ENCODE measurements around the gene RUVBL2.

Gene RUVBL2

GRCh38 chr19:48965040-48965805 lies 28.5 kb upstream of the RUVBL2 start, which contains the start of gene FTL (continued):
- TF ChIP-seq ZNF48 (tag by site-specific recombination; IDR thresholded peaks at IDR 0.05) (no peak), PRDM1 (tag by site-specific recombination; IDR thresholded peaks at IDR 0.05) (no peak), ZNF202 (tag by site-specific recombination; IDR thresholded peaks at IDR 0.05; ENCODE audit: borderline replicate concordance) (no peak), HIC1 (tag by site-specific recombination; IDR thresholded peaks at IDR 0.05) (no peak), TSHZ1 (tag by site-specific recombination; IDR thresholded peaks at IDR 0.05; ENCODE audit: borderline replicate concordance) (peak; percentile 22; the same call in 1 of the 2 replicates), ZNF561 (tag by site-specific recombination; IDR thresholded peaks at IDR 0.05; ENCODE audit: borderline replicate concordance) (peak; percentile 24; the same call in 1 of the 2 replicates), ZNF280D (tag by site-specific recombination; IDR thresholded peaks at IDR 0.05) (0 out of 2 replicates have a peak, but pooled peaks have one; percentile 11), ZNF677 (tag by site-specific recombination; IDR thresholded peaks at IDR 0.05) (no peak), SCRT1 (tag by site-specific recombination; IDR thresholded peaks at IDR 0.05; ENCODE audit: borderline replicate concordance) (no peak; the same call in 1 of the 2 replicates), ZNF362 (tag by site-specific recombination; IDR thresholded peaks at IDR 0.05) (no peak), ZBTB48 (tag by site-specific recombination; IDR thresholded peaks at IDR 0.05) (no peak), ZNF146 (tag by site-specific recombination; IDR thresholded peaks at IDR 0.05) (no peak), ZNF138 (tag by site-specific recombination; IDR thresholded peaks at IDR 0.05; ENCODE audit: borderline replicate concordance) (no peak), ZNF600 (tag by site-specific recombination; IDR thresholded peaks at IDR 0.05) (no peak), ZNF302 (tag by site-specific recombination; IDR thresholded peaks at IDR 0.05; ENCODE audit: low read depth) (0 out of 2 replicates have a peak, but pooled peaks have one; percentile 53), CTCF (tag by site-specific recombination; IDR thresholded peaks at IDR 0.05) (0 out of 2 replicates have a peak, but pooled peaks have one; percentile 12), ZNF398 (tag by site-specific recombination; IDR thresholded peaks at IDR 0.05) (no peak), ZNF211 (tag by site-specific recombination; IDR thresholded peaks at IDR 0.05; ENCODE audit: low read depth) (no peak), REPIN1 (tag by site-specific recombination; IDR thresholded peaks at IDR 0.05; ENCODE audit: low read depth) (peak; percentile 81; the same call in 1 of the 2 replicates), ZNF791 (tag by site-specific recombination; IDR thresholded peaks at IDR 0.05) (no peak), PATZ1 (tag by site-specific recombination; IDR thresholded peaks at IDR 0.05) (peak; percentile 75), ZNF530 (tag by site-specific recombination; IDR thresholded peaks at IDR 0.05; ENCODE audit: low read depth) (no peak)
